Endothelial cell of umbilical vein (primary cell): ENCODE results near the gene GGA3. TPM values are rescaled to one million over a fixed set of nuclear protein-coding genes. Genes with fewer than 3 reads are reported as not detected.

Experiments
- BruUV-seq: library from RNA; stranded (reverse); fragments of 400-500 nt; replicated peaks from 2 replicates; lab custom pipeline; 2021; lab: Mats Ljungman, UMichigan
- CTCF ChIA-PET: fragments of 300-600, 350-600 bp; sonication (Branson Sonifier 250); formaldehyde crosslinking; loops from one replicate; lab custom pipeline; 2021; ENCODE audit warnings: antibody characterized with exemption, inconsistent platforms; lab: Charles Lee
- POLR2A ChIA-PET: fragments of 300-600, 350-600 bp; sonication (Branson Sonifier 250); formaldehyde crosslinking; loops from one replicate; lab custom pipeline; 2021; ENCODE audit warnings: antibody characterized with exemption, inconsistent platforms; lab: Charles Lee
- DNase-seq: peaks from one replicate; pipeline ENCODE4 v3.0.0-alpha.2; 2011; ENCODE audit warnings: low read depth, low spot score
- FAIRE-seq: peaks from 2 replicates; lab custom pipeline; 2011; peaks lifted over from hg19 to GRCh38; lab: Jason Lieb, UNC
- H2AFZ ChIP-seq: 2 replicates; pipeline ENCODE4 v1.6.0; 2012; ENCODE audit warnings: low read depth, low read length, control low read depth, inconsistent platforms
- H3K27ac ChIP-seq: 2 replicates; pipeline ENCODE4 v1.5.1; 2011; ENCODE audit warnings: low read depth, mild to moderate bottlenecking, control low read depth, low read length, moderate library complexity; ENCODE audit not compliant: insufficient read depth
- H3K27me3 ChIP-seq, 2 experiments: 2 replicates each; pipeline versions ENCODE4 v1.6.0 to v1.6.1; 2011; ENCODE audit warnings: low read length in 2 of 2, mixed read lengths in 1 of 2; ENCODE audit not compliant: control insufficient read depth in 2 of 2, insufficient read depth in 2 of 2
- H3K36me3 ChIP-seq, 2 experiments: 2 replicates in 1 of 2; 3 replicates in 1 of 2; pipeline ENCODE4 v1.5.1; 2011; ENCODE audit warnings: low read length in 2 of 2, mild to moderate bottlenecking in 1 of 2, moderate library complexity in 1 of 2; ENCODE audit not compliant: control insufficient read depth in 2 of 2, insufficient read depth in 2 of 2; ENCODE audit errors: extremely low read depth in 1 of 2
- H3K4me1 ChIP-seq: 3 replicates; pipeline ENCODE4 v1.5.1; 2011; ENCODE audit warnings: mild to moderate bottlenecking, low read length; ENCODE audit not compliant: control insufficient read depth, insufficient read depth; ENCODE audit errors: extremely low read depth
- H3K4me2 ChIP-seq: 2 replicates; pipeline ENCODE4 v1.6.1; 2011; ENCODE audit warnings: low read length, control low read depth, mixed read lengths; ENCODE audit not compliant: insufficient read depth
- H3K4me3 ChIP-seq, 3 experiments: fragments of 200-600 bp in 1 of 3; sonication (generic), shearing (Covaris generic) in 1 of 3; replicated peaks in 1 of 3; 2 replicates each; pipeline ENCODE4 v1.5.1; 2011 to 2016; ENCODE audit warnings: control low read depth in 3 of 3, low read length in 3 of 3, mild to moderate bottlenecking in 2 of 3, inconsistent platforms in 1 of 3, low read depth in 1 of 3, moderate library complexity in 1 of 3; ENCODE audit not compliant: insufficient read depth in 1 of 3
- H3K79me2 ChIP-seq: 2 replicates; pipeline ENCODE4 v1.6.0; 2012; ENCODE audit warnings: low read length, inconsistent platforms; ENCODE audit not compliant: control insufficient read depth, insufficient read depth
- H3K9ac ChIP-seq: replicated peaks from 2 replicates; pipeline ENCODE3; 2011; ENCODE audit warnings: low read length, control low read depth; ENCODE audit not compliant: insufficient read depth; ENCODE audit errors: extremely low read depth
- H3K9me1 ChIP-seq: replicated peaks from 3 replicates; pipeline ENCODE4 v1.6.0; 2011; ENCODE audit warnings: mild to moderate bottlenecking, low read length; ENCODE audit not compliant: control insufficient read depth, insufficient read depth; ENCODE audit errors: extremely low read depth
- H3K9me3 ChIP-seq: replicated peaks from 2 replicates; pipeline ENCODE4 v1.5.1; 2012; ENCODE audit warnings: low read length, inconsistent platforms; ENCODE audit not compliant: control insufficient read depth, insufficient read depth
- H4K20me1 ChIP-seq: replicated peaks from 2 replicates; pipeline ENCODE3; 2011; ENCODE audit warnings: mild to moderate bottlenecking, low read length; ENCODE audit not compliant: control insufficient read depth, insufficient read depth; ENCODE audit errors: extremely low read depth
- EZH2 ChIP-seq: IDR thresholded peaks from 2 replicates; pipeline ENCODE4 v1.6.1; 2012; ENCODE audit warnings: borderline replicate concordance, low read depth, mild to moderate bottlenecking, moderate library complexity, low read length, inconsistent platforms; ENCODE audit not compliant: severe bottlenecking
- FOS ChIP-seq: IDR thresholded peaks from 2 replicates; pipeline ENCODE4 v1.6.1; 2011; ENCODE audit warnings: mild to moderate bottlenecking, low read length, moderate library complexity, borderline replicate concordance; ENCODE audit not compliant: insufficient read depth
- GATA2 ChIP-seq: IDR thresholded peaks from 2 replicates; pipeline ENCODE4 v1.7.0; 2011; ENCODE audit warnings: low read depth, mild to moderate bottlenecking, moderate library complexity, mixed read lengths, low read length; ENCODE audit not compliant: insufficient read length, insufficient read depth
- JUN ChIP-seq: IDR thresholded peaks from 2 replicates; pipeline ENCODE4 v1.6.1; 2011; ENCODE audit warnings: borderline replicate concordance, low read depth; ENCODE audit not compliant: insufficient read length, insufficient read depth
- MAX ChIP-seq: IDR thresholded peaks from 2 replicates; pipeline ENCODE4 v1.6.1; 2011; ENCODE audit not compliant: insufficient read depth, insufficient read length
- MYC ChIP-seq: IDR thresholded peaks from one replicate; pipeline ENCODE4 v1.6.1; 2011; ENCODE audit warnings: mild to moderate bottlenecking, low read depth, low read length
- POLR2A ChIP-seq: IDR thresholded peaks from 2 replicates; pipeline ENCODE4 v1.6.1; 2012; ENCODE audit warnings: low read depth, mild to moderate bottlenecking, control low read depth, low read length
- POLR2AphosphoS5 ChIP-seq: IDR thresholded peaks from 2 replicates; pipeline ENCODE4 v1.6.1; 2012; ENCODE audit warnings: low read depth, mild to moderate bottlenecking, control low read depth, low read length, moderate library complexity; ENCODE audit not compliant: insufficient read depth
- dilution Hi-C: fragments of 300-500 bp; cut with MboI; formaldehyde crosslinking; loops from one replicate; pipeline ENCODE4 v1.15.0; 2019; ENCODE audit warnings: low sequenced_read_pairs; ENCODE audit not compliant: extremely low pct_ligation_motif_present
- intact Hi-C: fragments of 100-400 bp; cut with micrococcal nuclease; formaldehyde crosslinking; loops from one replicate; pipeline ENCODE4 v1.10.0; 2022
- polyA plus RNA-seq, 4 experiments: library from polyadenylated mRNA; depleted of rRNA in 3 of 4; stranded (reverse) in 3 of 4; unstranded in 1 of 4; fragments of >200 nt; gene quantifications; 2 replicates each; pipeline versions ENCODE4 v1.2.1 to v1.2.3, GENCODE V29; 2011 to 2012; ENCODE audit warnings: missing spikeins in 1 of 4
- total RNA-seq: library from RNA; stranded (reverse); gene quantifications from 2 replicates; pipeline ENCODE4 v1.2.3, GENCODE V29; 2021
- TF ChIP-seq, protein P1 (sequence below), 2 donors: IDR thresholded peaks; 1 replicate in 1 of 2; 2 replicates in 1 of 2; pipeline ENCODE4 v1.5.1; 2011; ENCODE audit warnings: low read length in 2 of 2, mild to moderate bottlenecking in 2 of 2, moderate library complexity in 2 of 2, control low read depth in 1 of 2, inconsistent platforms in 1 of 2, low read depth in 1 of 2; ENCODE audit not compliant: insufficient read depth in 1 of 2; ENCODE audit errors: extremely low read depth in 1 of 2

The GGA3 gene
- total and polyA plus RNA-seq, 2 donors (not counting 3 experiments of a cell fraction or from before 2014, with no cell fraction given): 41.2 to 62.9 TPM

DNA sequence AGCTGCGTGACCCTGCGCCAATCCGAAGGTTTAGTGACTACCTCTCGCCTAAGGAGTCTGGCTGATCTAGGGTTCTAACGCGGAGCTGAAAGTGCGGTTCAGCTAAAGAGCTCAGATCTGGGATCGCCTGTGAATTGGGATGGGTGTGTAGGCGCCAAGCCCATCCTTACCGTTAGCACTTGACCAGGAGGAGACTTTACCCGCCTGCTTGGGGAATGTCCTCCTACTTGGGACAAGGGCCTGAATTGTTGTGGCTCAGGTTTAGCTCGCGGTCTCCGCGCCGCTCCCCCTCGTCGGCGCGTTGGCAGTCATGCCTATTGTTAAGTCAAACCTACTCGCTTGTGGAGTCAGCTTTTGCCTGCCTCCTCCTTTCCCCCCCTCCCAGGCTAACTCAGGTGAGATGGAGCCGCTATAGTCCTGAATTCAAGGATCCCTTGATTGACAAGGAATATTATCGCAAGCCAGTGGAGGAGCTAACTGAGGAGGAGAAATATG lies 753 bp upstream of the GGA3 start:
- peak overlapping the region; percentile 64 to 92 (median 76) for H3K4me3 ChIP-seq
- H2AFZ ChIP-seq: peak overlapping the region; percentile 53
- dilution Hi-C loops (no loop called here), intact Hi-C loops (no loop called here)
- H3K27me3 ChIP-seq: no peaks in the 10 kb centered on the region
- ChIA-PET CTCF (interaction anchor here (2.2 to 4.5 kb wide), 5 partner anchors 9 to 150 kb away, joined by 6 to 80 read pairs (median 17); partner anchors contain the start of genes MIF4GD and SLC25A19), POLR2A (interaction anchor here (0.5 to 3.2 kb wide), 3 partner anchors 8 to 59 kb away, joined by 8 to 23 read pairs (median 10); partner anchors contain the start of genes MIF4GD and SLC25A19)
- peaks cover 45% of the 10 kb centered on the region for H3K79me2 ChIP-seq
- DNase-seq (no peak), FAIRE-seq (no peak)
- peak overlapping the region; percentile 99 for H3K9ac ChIP-seq
- H3K4me1 ChIP-seq: peaks cover 33% of the 10 kb centered on the region
- H3K9me3 ChIP-seq: no peaks in the 10 kb centered on the region
- no peaks in the 10 kb centered on the region for H3K9me1 ChIP-seq
- H3K36me3 ChIP-seq: peaks cover 3 to 13% of the 10 kb centered on the region in 2 experiments
- H4K20me1 ChIP-seq: no peaks in the 10 kb centered on the region
- peak overlapping the region; percentile 97 for H3K27ac ChIP-seq
- TSS peak; percentile 64 for BruUV-seq
- H3K4me2 ChIP-seq: peak overlapping the region; percentile 87
- no peak for TF ChIP-seq POLR2A
- no peak for TF ChIP-seq EZH2
- TF ChIP-seq POLR2AphosphoS5: no peak
- TF ChIP-seq MYC: no peak
- no peak for TF ChIP-seq MAX
- TF ChIP-seq, protein P1, sequence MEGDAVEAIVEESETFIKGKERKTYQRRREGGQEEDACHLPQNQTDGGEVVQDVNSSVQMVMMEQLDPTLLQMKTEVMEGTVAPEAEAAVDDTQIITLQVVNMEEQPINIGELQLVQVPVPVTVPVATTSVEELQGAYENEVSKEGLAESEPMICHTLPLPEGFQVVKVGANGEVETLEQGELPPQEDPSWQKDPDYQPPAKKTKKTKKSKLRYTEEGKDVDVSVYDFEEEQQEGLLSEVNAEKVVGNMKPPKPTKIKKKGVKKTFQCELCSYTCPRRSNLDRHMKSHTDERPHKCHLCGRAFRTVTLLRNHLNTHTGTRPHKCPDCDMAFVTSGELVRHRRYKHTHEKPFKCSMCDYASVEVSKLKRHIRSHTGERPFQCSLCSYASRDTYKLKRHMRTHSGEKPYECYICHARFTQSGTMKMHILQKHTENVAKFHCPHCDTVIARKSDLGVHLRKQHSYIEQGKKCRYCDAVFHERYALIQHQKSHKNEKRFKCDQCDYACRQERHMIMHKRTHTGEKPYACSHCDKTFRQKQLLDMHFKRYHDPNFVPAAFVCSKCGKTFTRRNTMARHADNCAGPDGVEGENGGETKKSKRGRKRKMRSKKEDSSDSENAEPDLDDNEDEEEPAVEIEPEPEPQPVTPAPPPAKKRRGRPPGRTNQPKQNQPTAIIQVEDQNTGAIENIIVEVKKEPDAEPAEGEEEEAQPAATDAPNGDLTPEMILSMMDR (IDR thresholded peaks at IDR 0.05; ENCODE audit: extremely low read depth in 1 of 2, insufficient read depth in 1 of 2, low read depth in 1 of 2, low read length in 2 of 2): no peak
- TF ChIP-seq JUN: no peak
- no peak for TF ChIP-seq FOS
- TF ChIP-seq GATA2: no peak
